Caco-2 (cell line): ENCODE data around the gene DAB1. TPM values are rescaled to one million over a fixed set of nuclear protein-coding genes. Genes with fewer than 3 reads are reported as not detected.

Experiments
- BruUV-seq: library from RNA; stranded (reverse); fragments of 400-500 nt; replicated peaks from 2 replicates; lab custom pipeline; 2021; lab: Mats Ljungman, UMichigan
- CTCF ChIA-PET: fragments of 300-600 bp; sonication (Branson Sonifier 250); formaldehyde crosslinking; loops from one replicate; lab custom pipeline; 2022; ENCODE audit warnings: antibody characterized with exemption; lab: Charles Lee
- POLR2A ChIA-PET: fragments of 300-600 bp; sonication (Branson Sonifier 250); formaldehyde crosslinking; loops from one replicate; lab custom pipeline; 2022; ENCODE audit warnings: antibody characterized with exemption; lab: Charles Lee
- DNase-seq, 2 experiments: peaks; one replicate each; pipeline versions ENCODE4 v3.0.0 to v3.0.0-alpha.2; 2020 to 2022
- H3K27me3 ChIP-seq: replicated peaks from 2 replicates; pipeline ENCODE4 v1.6.0; 2011; ENCODE audit warnings: low read length; ENCODE audit not compliant: control insufficient read depth, insufficient read depth
- H3K36me3 ChIP-seq: 2 replicates; pipeline ENCODE4 v1.5.1; 2011; ENCODE audit warnings: low read length; ENCODE audit not compliant: control insufficient read depth, insufficient read depth
- H3K4me1 ChIP-seq: fragments of 250-450 bp; sonication (Bioruptor Pico); 2 replicates; pipeline ENCODE4 v1.5.1; 2020; ENCODE audit warnings: mild to moderate bottlenecking
- H3K4me3 ChIP-seq: 2 replicates; pipeline ENCODE4 v1.5.1; 2011; ENCODE audit warnings: low read depth, mild to moderate bottlenecking, control low read depth, low read length
- H3K9me3 ChIP-seq: fragments of 250-450 bp; sonication (Bioruptor Pico); 2 replicates; pipeline ENCODE4 v1.5.1; 2020; ENCODE audit warnings: mild to moderate bottlenecking, moderate library complexity
- H3K27ac Mint-ChIP-seq: one replicate; pipeline ENCODE4 v1.8.0; 2022; ENCODE audit warnings: mixed read lengths; ENCODE audit not compliant: unreplicated experiment
- H3K27me3 Mint-ChIP-seq: one replicate; pipeline ENCODE4 v1.8.0; 2022; ENCODE audit warnings: mixed read lengths; ENCODE audit not compliant: insufficient read depth, unreplicated experiment
- H3K36me3 Mint-ChIP-seq: one replicate; pipeline ENCODE4 v1.8.0; 2022; ENCODE audit warnings: mild to moderate bottlenecking, mixed read lengths; ENCODE audit not compliant: insufficient read depth, unreplicated experiment
- H3K4me1 Mint-ChIP-seq: one replicate; pipeline ENCODE4 v1.8.0; 2022; ENCODE audit warnings: low read depth, mixed read lengths; ENCODE audit not compliant: unreplicated experiment
- H3K4me3 Mint-ChIP-seq: one replicate; pipeline ENCODE4 v1.8.0; 2022; ENCODE audit warnings: mild to moderate bottlenecking, moderate library complexity, mixed read lengths; ENCODE audit not compliant: unreplicated experiment
- H3K9me3 Mint-ChIP-seq: one replicate; pipeline ENCODE4 v1.8.0; 2022; ENCODE audit warnings: mixed read lengths; ENCODE audit not compliant: unreplicated experiment
- intact Hi-C: fragments of 100-400 bp; cut with micrococcal nuclease; formaldehyde crosslinking; loops from one replicate; pipeline ENCODE4 v1.10.0; 2022; ENCODE audit not compliant: unreplicated experiment
- total RNA-seq: library from RNA; stranded (reverse); gene quantifications from 2 replicates; pipeline ENCODE4 v1.2.3, GENCODE V29; 2022
- TF ChIP-seq, protein P1 (sequence below), 2 experiments: fragments of 200-600 bp in 1 of 2; IDR thresholded peaks; 1 replicate in 1 of 2; 2 replicates in 1 of 2; pipeline versions ENCODE4 v1.5.1 to v1.8.0; 2011 to 2022; ENCODE audit warnings: antibody characterized with exemption in 1 of 2, control low read depth in 1 of 2, inconsistent platforms in 1 of 2, low read depth in 1 of 2, low read length in 1 of 2, mild to moderate bottlenecking in 1 of 2, moderate library complexity in 1 of 2; ENCODE audit not compliant: insufficient read depth in 1 of 2, severe bottlenecking in 1 of 2, unreplicated experiment in 1 of 2

Gene DAB1
- total RNA-seq, 1 experiment from 2014 or later: 0.32 TPM

GRCh38 chr1:57451516-57451915, 27.7 kb upstream of the DAB1 start:
- intact Hi-C loops: no loop called here
- H3K27ac Mint-ChIP-seq: no peak overlapping the region
- H3K9me3 Mint-ChIP-seq: no peaks in the 10 kb centered on the region
- H3K4me3 ChIP-seq: no peak overlapping the region
- peaks cover 4% of the 10 kb centered on the region; the same call in 1 of the 2 replicates for H3K4me1 ChIP-seq
- no peaks in the 10 kb centered on the region for H3K4me1 Mint-ChIP-seq
- no TSS peak for BruUV-seq
- ChIA-PET POLR2A (no interaction called here), CTCF (no interaction called here)
- no peaks in the 10 kb centered on the region for H3K27me3 ChIP-seq
- DNase-seq: no peak
- TF ChIP-seq, protein P1, sequence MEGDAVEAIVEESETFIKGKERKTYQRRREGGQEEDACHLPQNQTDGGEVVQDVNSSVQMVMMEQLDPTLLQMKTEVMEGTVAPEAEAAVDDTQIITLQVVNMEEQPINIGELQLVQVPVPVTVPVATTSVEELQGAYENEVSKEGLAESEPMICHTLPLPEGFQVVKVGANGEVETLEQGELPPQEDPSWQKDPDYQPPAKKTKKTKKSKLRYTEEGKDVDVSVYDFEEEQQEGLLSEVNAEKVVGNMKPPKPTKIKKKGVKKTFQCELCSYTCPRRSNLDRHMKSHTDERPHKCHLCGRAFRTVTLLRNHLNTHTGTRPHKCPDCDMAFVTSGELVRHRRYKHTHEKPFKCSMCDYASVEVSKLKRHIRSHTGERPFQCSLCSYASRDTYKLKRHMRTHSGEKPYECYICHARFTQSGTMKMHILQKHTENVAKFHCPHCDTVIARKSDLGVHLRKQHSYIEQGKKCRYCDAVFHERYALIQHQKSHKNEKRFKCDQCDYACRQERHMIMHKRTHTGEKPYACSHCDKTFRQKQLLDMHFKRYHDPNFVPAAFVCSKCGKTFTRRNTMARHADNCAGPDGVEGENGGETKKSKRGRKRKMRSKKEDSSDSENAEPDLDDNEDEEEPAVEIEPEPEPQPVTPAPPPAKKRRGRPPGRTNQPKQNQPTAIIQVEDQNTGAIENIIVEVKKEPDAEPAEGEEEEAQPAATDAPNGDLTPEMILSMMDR (IDR thresholded peaks at IDR 0.05; ENCODE audit: insufficient read depth in 1 of 2, low read depth in 1 of 2, low read length in 1 of 2, severe bottlenecking in 1 of 2, unreplicated experiment in 1 of 2): no peak
- H3K4me3 Mint-ChIP-seq: no peak overlapping the region
- H3K27me3 Mint-ChIP-seq: peaks cover 8% of the 10 kb centered on the region
- H3K36me3 Mint-ChIP-seq: no peaks in the 10 kb centered on the region
- H3K36me3 ChIP-seq: no peaks in the 10 kb centered on the region
- no peaks in the 10 kb centered on the region for H3K9me3 ChIP-seq

- Mint-ChIP-seq H3K27ac (no peak overlapping the region), H3K4me3 (no peak overlapping the region), H3K4me1 (no peaks in the 10 kb centered on the region), H3K36me3 (no peaks in the 10 kb centered on the region), H3K27me3 (peaks cover 8% of the 10 kb centered on the region), H3K9me3 (no peaks in the 10 kb centered on the region)
- no peaks in the 10 kb centered on the region for H3K36me3 ChIP-seq
- ChIA-PET CTCF (no interaction called here), POLR2A (no interaction called here)
- H3K9me3 ChIP-seq: no peaks in the 10 kb centered on the region
- H3K27me3 ChIP-seq: no peaks in the 10 kb centered on the region
- intact Hi-C loops: no loop called here
- no peak overlapping the region for H3K4me3 ChIP-seq
- TF ChIP-seq, protein P1 (IDR thresholded peaks at IDR 0.05; ENCODE audit: insufficient read depth in 1 of 2, low read depth in 1 of 2, low read length in 1 of 2, severe bottlenecking in 1 of 2, unreplicated experiment in 1 of 2): no peak
- no peak for DNase-seq
- BruUV-seq: no TSS peak
- H3K4me1 ChIP-seq: peaks cover 4% of the 10 kb centered on the region; the same call in 1 of the 2 replicates
Observed at GRCh38 chr1:57450981-57451380, 27.1 kb upstream of the DAB1 start.

DNA sequence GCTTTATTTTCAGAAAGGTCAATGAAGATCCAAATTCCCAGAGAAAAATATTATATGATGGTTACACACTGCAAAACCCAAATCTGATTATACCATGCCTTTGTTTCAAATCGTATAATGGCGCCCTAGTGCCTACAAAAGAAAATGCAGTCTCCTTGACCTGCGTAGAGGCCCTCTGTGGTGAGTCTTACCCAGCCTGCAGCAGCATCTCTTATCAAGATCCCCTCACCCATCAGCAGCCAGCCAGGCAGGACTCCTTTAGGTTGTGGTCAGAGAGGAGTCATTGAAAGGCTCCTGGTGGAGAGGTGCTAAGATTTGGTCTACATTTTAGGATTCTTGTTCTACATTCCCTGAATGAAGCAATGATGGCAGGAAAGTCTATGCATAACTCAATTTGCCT, 23.7 kb upstream of the DAB1 start:
- Histone ChIP-seq H3K4me3 (no peak overlapping the region), H3K4me1 (peaks cover 4% of the 10 kb centered on the region; the same call in 1 of the 2 replicates), H3K9me3 (no peaks in the 10 kb centered on the region), H3K36me3 (no peaks in the 10 kb centered on the region), H3K27me3 (no peaks in the 10 kb centered on the region)
- TF ChIP-seq, protein P1 (IDR thresholded peaks at IDR 0.05; ENCODE audit: insufficient read depth in 1 of 2, low read depth in 1 of 2, low read length in 1 of 2, severe bottlenecking in 1 of 2, unreplicated experiment in 1 of 2): no peak
- intact Hi-C loops: no loop called here
- H3K9me3 Mint-ChIP-seq: no peaks in the 10 kb centered on the region
- no peaks in the 10 kb centered on the region for H3K36me3 Mint-ChIP-seq
- H3K4me3 Mint-ChIP-seq: no peak overlapping the region
- DNase-seq: no peak
- POLR2A ChIA-PET: no interaction called here
- H3K27ac Mint-ChIP-seq: no peak overlapping the region
- peaks cover 7% of the 10 kb centered on the region for H3K27me3 Mint-ChIP-seq
- no peaks in the 10 kb centered on the region for H3K4me1 Mint-ChIP-seq
- CTCF ChIA-PET: no interaction called here
- BruUV-seq: no TSS peak
